Measurements from ENCODE around the gene PRRX2. TPM values are rescaled to one million over a fixed set of nuclear protein-coding genes. Genes with fewer than 3 reads are reported as not detected.

PRRX2 gene
- total RNA-seq, 4 donors from 2014 or later = 0.75 to 1.7 (median 1.6) TPM; not detected in 1

GRCh38 chr9:129698254-129698757, 32.9 kb downstream of the PRRX2 start:
- TF ChIP-seq, protein P1, sequence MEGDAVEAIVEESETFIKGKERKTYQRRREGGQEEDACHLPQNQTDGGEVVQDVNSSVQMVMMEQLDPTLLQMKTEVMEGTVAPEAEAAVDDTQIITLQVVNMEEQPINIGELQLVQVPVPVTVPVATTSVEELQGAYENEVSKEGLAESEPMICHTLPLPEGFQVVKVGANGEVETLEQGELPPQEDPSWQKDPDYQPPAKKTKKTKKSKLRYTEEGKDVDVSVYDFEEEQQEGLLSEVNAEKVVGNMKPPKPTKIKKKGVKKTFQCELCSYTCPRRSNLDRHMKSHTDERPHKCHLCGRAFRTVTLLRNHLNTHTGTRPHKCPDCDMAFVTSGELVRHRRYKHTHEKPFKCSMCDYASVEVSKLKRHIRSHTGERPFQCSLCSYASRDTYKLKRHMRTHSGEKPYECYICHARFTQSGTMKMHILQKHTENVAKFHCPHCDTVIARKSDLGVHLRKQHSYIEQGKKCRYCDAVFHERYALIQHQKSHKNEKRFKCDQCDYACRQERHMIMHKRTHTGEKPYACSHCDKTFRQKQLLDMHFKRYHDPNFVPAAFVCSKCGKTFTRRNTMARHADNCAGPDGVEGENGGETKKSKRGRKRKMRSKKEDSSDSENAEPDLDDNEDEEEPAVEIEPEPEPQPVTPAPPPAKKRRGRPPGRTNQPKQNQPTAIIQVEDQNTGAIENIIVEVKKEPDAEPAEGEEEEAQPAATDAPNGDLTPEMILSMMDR (IDR thresholded peaks at IDR 0.05 in 4 of 5, conservative IDR thresholded peaks at IDR 0.05 in 1 of 5) = no peak
- peak in 1 of 2 donors; percentile 21 for TF ChIP-seq POLR2A (IDR thresholded peaks at IDR 0.05)
- H3K4me1 ChIP-seq = no peaks in the 10 kb centered on the region
- peak overlapping the region in 1 of 4 donors; percentile 24 for H3K4me3 ChIP-seq
- ATAC-seq (peak in 1 of 2 donors; percentile 48), DNase-seq (peak in 1 of 2 donors; percentile 46)
- H3K36me3 ChIP-seq = no peaks in the 10 kb centered on the region
- H3K27ac ChIP-seq = peak overlapping the region in 2 of 4 donors; percentile 43 to 48
- H3K27me3 ChIP-seq = peaks cover 21 to 43% (median 23%) of the 10 kb centered on the region in 3 donors
- in situ Hi-C loops (cut with MboI; ENCODE audit: low sequenced_read_pairs in 4 of 4) = no loop called here
- H3K9me3 ChIP-seq = no peaks in the 10 kb centered on the region
- intact Hi-C loops (cut with DNase I; ENCODE audit: low total_unique reads) = no loop called here

DNA sequence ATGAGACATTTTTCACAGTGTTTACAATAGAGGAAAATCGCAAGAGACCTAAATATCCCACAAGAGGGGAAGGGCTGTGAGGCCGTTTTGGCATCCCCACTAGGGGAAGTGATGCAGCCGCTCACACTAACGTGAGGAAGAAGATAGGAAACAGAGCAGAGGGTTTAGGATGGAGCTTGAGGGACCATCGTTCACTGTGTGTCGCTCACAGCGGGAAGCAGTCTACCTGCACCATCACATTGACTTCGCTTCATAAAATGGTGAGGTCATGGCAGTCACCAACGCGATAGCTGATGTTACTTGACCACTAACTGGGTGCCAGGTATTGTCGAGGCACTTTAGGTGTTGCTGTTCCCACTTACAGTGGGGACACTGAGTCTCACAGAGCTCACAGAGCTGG, 35.6 kb downstream of the PRRX2 start:
- H3K27ac ChIP-seq = no peak overlapping the region
- in situ Hi-C loops (cut with MboI; ENCODE audit: low sequenced_read_pairs in 4 of 4) (no loop called here), intact Hi-C loops (cut with DNase I; ENCODE audit: low total_unique reads) (no loop called here)
- H3K4me3 ChIP-seq = no peak overlapping the region
- H3K9me3 ChIP-seq = no peaks in the 10 kb centered on the region
- no peaks in the 10 kb centered on the region for H3K4me1 ChIP-seq
- ATAC-seq (no peak), DNase-seq (no peak)
- H3K36me3 ChIP-seq = no peaks in the 10 kb centered on the region
- peaks cover 22 to 41% (median 25%) of the 10 kb centered on the region in 3 donors for H3K27me3 ChIP-seq
- TF ChIP-seq POLR2A (IDR thresholded peaks at IDR 0.05) = no peak
- TF ChIP-seq, protein P1 (IDR thresholded peaks at IDR 0.05 in 4 of 5, conservative IDR thresholded peaks at IDR 0.05 in 1 of 5) = no peak

GRCh38 chr9:129701549-129701948, 36.1 kb downstream of the PRRX2 start:
- Histone ChIP-seq H3K4me3 (no peak overlapping the region), H3K4me1 (no peaks in the 10 kb centered on the region), H3K27me3 (peaks cover 17 to 37% (median 25%) of the 10 kb centered on the region in 3 donors), H3K9me3 (no peaks in the 10 kb centered on the region), H3K27ac (no peak overlapping the region), H3K36me3 (no peaks in the 10 kb centered on the region)
- intact Hi-C loops (cut with DNase I; ENCODE audit: low total_unique reads) (no loop called here), in situ Hi-C loops (cut with MboI; ENCODE audit: low sequenced_read_pairs in 4 of 4) (no loop called here)
- DNase-seq (no peak), ATAC-seq (no peak)
- TF ChIP-seq, protein P1 (IDR thresholded peaks at IDR 0.05 in 4 of 5, conservative IDR thresholded peaks at IDR 0.05 in 1 of 5) = no peak
- TF ChIP-seq POLR2A (IDR thresholded peaks at IDR 0.05) = no peak

GRCh38 chr9:129702589-129703520, 37.4 kb downstream of the PRRX2 start:
- DNase-seq (peak in 1 of 2 donors; percentile 37), ATAC-seq (peak in 1 of 2 donors; percentile 52)
- Histone ChIP-seq H3K36me3 (no peaks in the 10 kb centered on the region), H3K9me3 (no peaks in the 10 kb centered on the region), H3K27me3 (peaks cover 9 to 28% (median 16%) of the 10 kb centered on the region in 3 donors), H3K4me1 (no peaks in the 10 kb centered on the region), H3K27ac (no peak overlapping the region), H3K4me3 (no peak overlapping the region)
- TF ChIP-seq, protein P1 (IDR thresholded peaks at IDR 0.05 in 4 of 5, conservative IDR thresholded peaks at IDR 0.05 in 1 of 5) = no peak
- no peak for TF ChIP-seq POLR2A (IDR thresholded peaks at IDR 0.05)
- in situ Hi-C loops (cut with MboI; ENCODE audit: low sequenced_read_pairs in 4 of 4) (no loop called here), intact Hi-C loops (cut with DNase I; ENCODE audit: low total_unique reads) (no loop called here)

Data from gastrocnemius medialis (tissue), 4 donors.